Measurements from ENCODE around the gene TTR.

GRCh38 chr18:31617031-31617717 lies 25.5 kb downstream of the TTR start:
- no peak for TF ChIP-seq CTCF (conservative IDR thresholded peaks at IDR 0.05; ENCODE audit: low read depth in 2 of 2)
- TF ChIP-seq JUNB (IDR thresholded peaks at IDR 0.05; ENCODE audit: unreplicated experiment): no peak
- no peak for TF ChIP-seq POLR2AphosphoS5 (IDR thresholded peaks at IDR 0.05; ENCODE audit: low read depth)
- no peak for TF ChIP-seq REST (IDR thresholded peaks at IDR 0.05; ENCODE audit: unreplicated experiment)
